GM10248 (cell line): ENCODE results near the gene FAM219A.

Experiments
- CTCF ChIA-PET: fragments of 300-600 bp; sonication (Branson Sonifier 250); formaldehyde crosslinking; extraction: SDS; loops from one replicate; lab custom pipeline; 2021; ENCODE audit warnings: antibody characterized with exemption; lab: Yijun Ruan, JAX
- POLR2A ChIA-PET: fragments of 350-650 bp; sonication (Branson Sonifier 250); formaldehyde crosslinking; extraction: SDS; loops from one replicate; lab custom pipeline; 2020; ENCODE audit warnings: antibody characterized with exemption; lab: Yijun Ruan, JAX
- DNase-seq: peaks from one replicate; pipeline ENCODE4 v3.0.0; 2012; ENCODE audit errors: extremely low spot score
- TF ChIP-seq, protein P1 (sequence below): IDR thresholded peaks from 2 replicates; pipeline ENCODE4 v1.5.1; 2012; ENCODE audit warnings: mild to moderate bottlenecking, low read depth; ENCODE audit errors: extremely low read depth, missing control alignments, control extremely low read depth

Gene FAM219A

DNA sequence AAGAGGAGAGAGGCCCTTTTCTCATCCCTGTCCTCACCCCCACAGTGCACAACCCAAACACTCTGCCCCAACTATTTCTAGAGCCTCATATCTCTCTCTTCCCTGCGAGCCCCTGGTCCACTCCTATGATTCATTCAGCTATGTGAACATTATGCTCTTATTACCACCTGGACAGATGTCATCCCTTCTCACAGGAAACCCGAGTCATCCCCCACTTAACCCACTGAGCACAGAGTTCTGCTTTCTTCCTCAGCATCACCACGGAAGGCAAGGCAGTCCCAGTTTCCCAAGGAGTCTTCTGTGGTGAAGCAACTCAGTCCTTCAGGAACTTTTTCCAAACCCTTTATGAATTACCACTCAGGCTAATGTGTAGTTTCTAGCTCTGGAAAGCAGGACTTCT is 1.6 kb upstream of the FAM219A start:
- CTCF ChIA-PET, result interaction anchor here (0.8 to 1.3 kb wide), 4 partner anchors 8 to 144 kb away, joined by 3 read pairs; no protein-coding TSS in a partner anchor
- POLR2A ChIA-PET, result no interaction called here
- TF ChIP-seq, protein P1, sequence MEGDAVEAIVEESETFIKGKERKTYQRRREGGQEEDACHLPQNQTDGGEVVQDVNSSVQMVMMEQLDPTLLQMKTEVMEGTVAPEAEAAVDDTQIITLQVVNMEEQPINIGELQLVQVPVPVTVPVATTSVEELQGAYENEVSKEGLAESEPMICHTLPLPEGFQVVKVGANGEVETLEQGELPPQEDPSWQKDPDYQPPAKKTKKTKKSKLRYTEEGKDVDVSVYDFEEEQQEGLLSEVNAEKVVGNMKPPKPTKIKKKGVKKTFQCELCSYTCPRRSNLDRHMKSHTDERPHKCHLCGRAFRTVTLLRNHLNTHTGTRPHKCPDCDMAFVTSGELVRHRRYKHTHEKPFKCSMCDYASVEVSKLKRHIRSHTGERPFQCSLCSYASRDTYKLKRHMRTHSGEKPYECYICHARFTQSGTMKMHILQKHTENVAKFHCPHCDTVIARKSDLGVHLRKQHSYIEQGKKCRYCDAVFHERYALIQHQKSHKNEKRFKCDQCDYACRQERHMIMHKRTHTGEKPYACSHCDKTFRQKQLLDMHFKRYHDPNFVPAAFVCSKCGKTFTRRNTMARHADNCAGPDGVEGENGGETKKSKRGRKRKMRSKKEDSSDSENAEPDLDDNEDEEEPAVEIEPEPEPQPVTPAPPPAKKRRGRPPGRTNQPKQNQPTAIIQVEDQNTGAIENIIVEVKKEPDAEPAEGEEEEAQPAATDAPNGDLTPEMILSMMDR, result no peak

DNA sequence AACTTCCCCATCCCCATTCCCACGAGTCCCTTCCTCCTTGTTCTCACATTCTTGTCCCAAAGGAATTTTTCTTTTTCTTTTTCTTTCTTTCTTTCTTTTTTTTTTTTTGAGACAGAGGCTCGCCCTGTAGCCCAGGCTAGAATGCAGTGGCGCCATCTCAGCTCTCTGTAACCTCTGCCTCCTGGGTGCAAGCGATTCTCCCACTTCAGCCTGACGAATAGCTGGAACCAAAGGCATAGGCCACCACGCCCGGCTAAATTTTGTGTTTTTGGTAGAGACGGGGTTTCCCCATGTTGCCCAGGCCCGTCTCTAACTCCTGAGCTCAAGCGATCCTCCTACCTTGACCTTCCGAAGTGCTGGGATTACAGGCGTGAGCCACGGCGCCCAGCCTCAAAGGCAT is 986 bp upstream of the FAM219A start:
- TF ChIP-seq, protein P1, result no peak
- POLR2A ChIA-PET, result no interaction called here
- DNase-seq, result no peak
- CTCF ChIA-PET, result interaction anchor here (0.8 to 1.7 kb wide), 5 partner anchors 8 to 145 kb away, joined by 3 to 4 read pairs (median 3); no protein-coding TSS in a partner anchor

More for the DNA sequence above, 1.6 kb upstream of the FAM219A start:
- DNase-seq, result no peak

DNA sequence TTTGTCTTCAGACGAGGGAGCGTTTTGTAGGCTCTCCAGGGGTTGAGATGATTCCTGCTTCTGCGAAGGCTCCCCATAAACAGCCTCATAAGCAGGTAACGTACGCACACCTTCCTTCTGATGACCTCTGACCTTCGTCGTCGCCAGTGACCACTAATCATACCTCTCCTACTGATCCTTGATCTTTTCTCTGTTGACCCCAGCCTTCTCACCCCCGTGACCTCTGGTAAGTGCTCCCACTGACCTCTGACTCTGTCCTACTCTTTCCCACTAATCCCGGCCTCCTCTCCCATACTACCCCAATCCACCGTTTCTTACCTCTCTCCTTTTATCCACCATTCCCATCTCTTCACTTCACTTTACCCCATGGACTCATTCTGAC is 580 bp upstream of the FAM219A start:
- TF ChIP-seq, protein P1, result no peak
- POLR2A ChIA-PET, result no interaction called here
- CTCF ChIA-PET, result interaction anchor here (0.8 to 3.8 kb wide), 7 partner anchors 13 to 145 kb away, joined by 3 to 8 read pairs (median 3); no protein-coding TSS in a partner anchor

DNA sequence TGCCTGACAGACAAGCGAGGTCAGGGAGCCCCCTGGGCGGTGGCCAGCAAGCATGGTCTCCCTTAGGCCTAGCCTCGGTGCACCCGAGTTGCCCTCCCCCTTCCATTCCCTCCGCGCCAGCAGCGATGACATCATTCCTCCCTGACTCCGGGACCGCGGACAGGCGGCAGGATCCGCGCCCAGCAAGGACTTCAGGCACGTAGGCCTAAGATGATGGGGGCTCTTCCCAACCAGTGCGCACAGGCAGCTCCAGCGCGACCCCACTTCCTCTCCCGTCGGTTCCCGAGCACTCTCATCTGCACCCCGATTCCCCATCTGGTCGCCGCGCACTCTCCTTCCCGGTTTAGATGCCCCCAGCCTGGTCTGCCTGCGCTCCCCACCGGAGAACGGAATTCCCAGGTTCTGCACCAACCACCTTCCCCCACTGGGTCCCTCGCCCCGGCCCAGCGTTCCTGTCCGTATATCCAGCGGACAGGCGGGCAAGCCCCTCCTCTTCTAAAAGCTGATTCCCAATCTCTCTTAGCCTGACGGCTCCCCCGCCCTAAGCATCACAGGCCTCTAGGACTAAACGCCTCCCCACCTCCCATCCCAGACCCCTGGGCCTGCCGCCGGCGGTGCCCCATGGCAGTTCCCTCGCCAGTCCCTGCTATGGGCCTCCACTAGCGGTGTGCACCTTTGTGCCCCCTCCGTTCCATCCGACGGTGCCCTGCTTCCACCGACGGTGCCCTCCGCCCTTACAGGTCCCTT is 931 bp downstream of the FAM219A start:
- ChIA-PET CTCF (interaction anchor here (1.3 to 3.8 kb wide), 4 partner anchors 11 to 176 kb away, joined by 4 to 8 read pairs (median 7); no protein-coding TSS in a partner anchor), POLR2A (no interaction called here)
- TF ChIP-seq, protein P1, result no peak
- DNase-seq, result no peak

More for the DNA sequence above, 580 bp upstream of the FAM219A start:
- DNase-seq, result no peak

DNA sequence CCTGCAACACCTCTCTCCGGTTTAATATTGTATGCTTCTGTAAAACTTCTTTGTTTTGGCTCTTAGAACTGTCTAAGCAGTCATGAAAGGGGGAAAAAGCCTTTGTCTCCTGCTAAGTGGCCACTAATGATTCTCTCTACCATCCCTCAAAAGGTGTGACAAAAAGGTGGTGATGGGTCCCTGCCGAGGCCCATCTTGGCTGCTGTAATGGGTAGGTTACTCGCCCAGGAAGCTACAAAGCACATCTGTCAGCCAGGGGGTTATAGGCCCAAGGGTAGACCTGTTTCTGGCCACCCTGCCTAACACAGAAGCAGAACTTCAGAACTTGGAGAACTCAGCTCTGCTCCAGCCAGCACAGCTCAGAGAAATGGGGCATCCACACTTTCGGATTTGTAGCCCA is 1.6 kb downstream of the FAM219A start:
- ChIA-PET POLR2A (interaction anchor here (0.7 kb wide), 1 partner anchor 11 kb away, joined by 3 read pairs; no protein-coding TSS in a partner anchor), CTCF (interaction anchor here (1.3 to 3.8 kb wide), 5 partner anchors 10 to 177 kb away, joined by 4 to 8 read pairs (median 6); no protein-coding TSS in a partner anchor)
- TF ChIP-seq, protein P1, result no peak
- DNase-seq, result no peak

DNA sequence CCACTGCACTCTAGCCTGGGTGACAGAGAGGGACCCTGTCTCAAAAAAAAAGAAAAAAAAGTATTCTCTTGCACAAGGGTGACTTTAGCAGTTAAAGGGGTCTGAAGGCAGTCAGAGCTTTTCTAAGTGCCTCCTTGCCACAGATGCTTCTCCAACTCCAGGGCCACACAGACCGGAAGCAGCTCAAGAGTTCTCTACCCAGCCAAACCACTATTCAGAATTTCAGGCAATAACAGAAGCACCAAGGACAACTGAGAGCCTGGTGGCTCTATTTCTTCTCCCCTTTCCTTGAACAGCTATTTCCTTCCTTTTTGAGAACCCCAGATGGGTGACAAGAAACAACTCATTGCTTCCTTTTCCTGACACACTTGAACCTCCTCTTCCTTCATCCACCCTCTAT is 2.2 kb downstream of the FAM219A start:
- DNase-seq, result no peak
- TF ChIP-seq, protein P1, result no peak
- ChIA-PET CTCF (interaction anchor here (1.0 to 3.8 kb wide), 7 partner anchors 10 to 147 kb away, joined by 3 to 8 read pairs (median 4); no protein-coding TSS in a partner anchor), POLR2A (interaction anchor here (0.7 kb wide), 1 partner anchor 11 kb away, joined by 3 read pairs; no protein-coding TSS in a partner anchor)
